H1 (cell line): Measurements from ENCODE around the gene PLEKHA4. TPM values are rescaled to one million over a fixed set of nuclear protein-coding genes. Genes with fewer than 3 reads are reported as not detected.

ENCODE experiments used
- CTCF ChIA-PET: fragments of 300-600 bp; sonication (Branson Sonifier 250); formaldehyde crosslinking; loops from one replicate; lab custom pipeline; 2021; ENCODE audit not compliant: partially characterized antibody; lab: Charles Lee
- POLR2A ChIA-PET: fragments of 300-600 bp; sonication (Branson Sonifier 250); formaldehyde crosslinking; loops from one replicate; lab custom pipeline; 2021; ENCODE audit warnings: inconsistent platforms; ENCODE audit not compliant: partially characterized antibody; lab: Charles Lee
- DNase-seq, 2 experiments: peaks; one replicate each; pipeline versions ENCODE4 v3.0.0 to v3.0.0-alpha.2; 2010 to 2022; ENCODE audit warnings: low spot score in 2 of 2, low read depth in 1 of 2, mixed read lengths in 1 of 2
- FAIRE-seq: peaks from 2 replicates; lab custom pipeline; 2011; peaks lifted over from hg19 to GRCh38; lab: Jason Lieb, UNC
- H2AFZ ChIP-seq: 2 replicates; pipeline ENCODE4 v1.8.1; 2012; ENCODE audit warnings: low read length, inconsistent platforms
- H2AK5ac ChIP-seq: 2 replicates; pipeline ENCODE4 v1.6.1; 2013; ENCODE audit warnings: low read depth, low read length
- H2BK120ac ChIP-seq: replicated peaks from 2 replicates; pipeline ENCODE3; 2013; ENCODE audit warnings: low read depth, low read length, inconsistent platforms
- H2BK12ac ChIP-seq: 2 replicates; pipeline ENCODE4 v1.6.1; 2013; ENCODE audit warnings: low read depth, low read length
- H2BK15ac ChIP-seq: 2 replicates; pipeline ENCODE4 v1.6.1; 2013; ENCODE audit warnings: low read length
- H2BK20ac ChIP-seq: 2 replicates; pipeline ENCODE4 v1.6.1; 2013; ENCODE audit warnings: low read length
- H2BK5ac ChIP-seq: 2 replicates; pipeline ENCODE4 v1.6.1; 2013; ENCODE audit warnings: low read depth, low read length
- H3K14ac ChIP-seq: 2 replicates; pipeline ENCODE4 v1.6.1; 2013; ENCODE audit warnings: inconsistent platforms; ENCODE audit not compliant: insufficient read length
- H3K18ac ChIP-seq: 2 replicates; pipeline ENCODE4 v1.6.1; 2013; ENCODE audit warnings: low read length; ENCODE audit errors: extremely low read depth
- H3K23ac ChIP-seq: 2 replicates; pipeline ENCODE4 v1.6.1; 2013; ENCODE audit warnings: inconsistent platforms; ENCODE audit not compliant: insufficient read length
- H3K23me2 ChIP-seq: 2 replicates; pipeline ENCODE4 v1.6.1; 2013; ENCODE audit warnings: low read depth, low read length
- H3K27ac ChIP-seq: 2 replicates; pipeline ENCODE4 v1.6.1; 2011; ENCODE audit warnings: low read depth, low read length, inconsistent platforms
- H3K27me3 ChIP-seq, 4 experiments: replicated peaks in 1 of 4; 1 replicate in 1 of 4; 2 replicates in 3 of 4; pipeline versions ENCODE4 v1.6.1 to v1.8.1; 2011 to 2013; ENCODE audit warnings: low read length in 3 of 4, mild to moderate bottlenecking in 3 of 4, inconsistent platforms in 2 of 4, mixed read lengths in 2 of 4, moderate library complexity in 1 of 4; ENCODE audit not compliant: control insufficient read depth in 3 of 4, insufficient read depth in 3 of 4; ENCODE audit errors: extremely low read depth in 1 of 4
- H3K36me3 ChIP-seq, 4 experiments: 2 replicates each; pipeline versions ENCODE4 v1.6.1 to v1.8.1; 2011 to 2013; ENCODE audit warnings: mild to moderate bottlenecking in 4 of 4, low read length in 3 of 4, moderate library complexity in 2 of 4, control low read depth in 1 of 4, inconsistent platforms in 1 of 4; ENCODE audit not compliant: insufficient read depth in 4 of 4, control insufficient read depth in 2 of 4
- H3K4ac ChIP-seq: replicated peaks from 2 replicates; pipeline ENCODE3; 2013; ENCODE audit warnings: low read length, low read depth, mixed read lengths, inconsistent platforms; ENCODE audit not compliant: insufficient read length
- H3K4me1 ChIP-seq, 4 experiments: replicated peaks in 1 of 4; 1 replicate in 1 of 4; 2 replicates in 3 of 4; pipeline versions ENCODE4 v1.6.1 to v1.8.1; 2011 to 2013; ENCODE audit warnings: low read length in 3 of 4, inconsistent platforms in 2 of 4, mixed read lengths in 1 of 4; ENCODE audit not compliant: insufficient read depth in 4 of 4, control insufficient read depth in 3 of 4
- H3K4me2 ChIP-seq, 2 experiments: 2 replicates each; pipeline versions ENCODE4 v1.6.1 to v1.8.1; 2011 to 2013; ENCODE audit warnings: low read depth in 2 of 2, low read length in 2 of 2, control low read depth in 1 of 2, inconsistent platforms in 1 of 2, mild to moderate bottlenecking in 1 of 2; ENCODE audit not compliant: insufficient read depth in 1 of 2
- H3K4me3 ChIP-seq, 4 experiments: fragments of 200-600, 300-600 bp in 1 of 4; sonication (generic), shearing (Covaris generic), sonication (Bioruptor Twin) in 1 of 4; 2 replicates each; pipeline versions ENCODE4 v1.5.1 to v1.8.1; 2011 to 2016; ENCODE audit warnings: low read length in 4 of 4, low read depth in 3 of 4, control low read depth in 2 of 4, inconsistent platforms in 2 of 4, mild to moderate bottlenecking in 2 of 4, mixed read lengths in 1 of 4, moderate library complexity in 1 of 4; ENCODE audit not compliant: insufficient read depth in 2 of 4; ENCODE audit errors: extremely low read depth in 1 of 4
- H3K56ac ChIP-seq: replicated peaks from 2 replicates; pipeline ENCODE3; 2013; ENCODE audit warnings: low read depth, mild to moderate bottlenecking, mixed read lengths, low read length, inconsistent platforms; ENCODE audit not compliant: insufficient read length
- H3K79me1 ChIP-seq: 2 replicates; pipeline ENCODE4 v1.6.1; 2013; ENCODE audit warnings: low read depth, low read length, control low read depth
- H3K79me2 ChIP-seq, 2 experiments: 2 replicates each; pipeline versions ENCODE4 v1.6.1 to v1.8.1; 2012 to 2013; ENCODE audit warnings: low read length in 2 of 2, mild to moderate bottlenecking in 2 of 2, inconsistent platforms in 1 of 2; ENCODE audit not compliant: insufficient read depth in 2 of 2, control insufficient read depth in 1 of 2
- H3K9ac ChIP-seq, 4 experiments: replicated peaks in 1 of 4; 1 replicate in 1 of 4; 2 replicates in 3 of 4; pipeline versions ENCODE4 v1.6.1 to v1.8.1; 2011 to 2013; ENCODE audit warnings: low read depth in 3 of 4, low read length in 3 of 4, control low read depth in 2 of 4, mild to moderate bottlenecking in 2 of 4, moderate library complexity in 2 of 4, inconsistent platforms in 1 of 4; ENCODE audit errors: extremely low read depth in 1 of 4
- H3K9me3 ChIP-seq, 2 experiments: 2 replicates each; pipeline versions ENCODE4 v1.6.1 to v1.8.1; 2012 to 2013; ENCODE audit warnings: mild to moderate bottlenecking in 2 of 2, moderate library complexity in 2 of 2, control low read depth in 1 of 2, inconsistent platforms in 1 of 2, low read depth in 1 of 2, low read length in 1 of 2, mixed read lengths in 1 of 2; ENCODE audit not compliant: insufficient read depth in 2 of 2
- H4K20me1 ChIP-seq, 2 experiments: replicated peaks in 1 of 2; 2 replicates each; pipeline versions ENCODE3 to v1.8.1; 2011 to 2013; ENCODE audit warnings: inconsistent platforms in 2 of 2, low read length in 2 of 2, mild to moderate bottlenecking in 1 of 2; ENCODE audit not compliant: insufficient read depth in 2 of 2, control insufficient read depth in 1 of 2
- H4K5ac ChIP-seq: 2 replicates; pipeline ENCODE4 v1.6.1; 2013; ENCODE audit warnings: low read length, low read depth, mixed read lengths, inconsistent platforms; ENCODE audit not compliant: insufficient read length
- H4K8ac ChIP-seq: 2 replicates; pipeline ENCODE4 v1.8.0; 2013; ENCODE audit warnings: mild to moderate bottlenecking, moderate library complexity, low read length, inconsistent platforms; ENCODE audit not compliant: insufficient read depth; ENCODE audit errors: extremely low read depth
- H4K91ac ChIP-seq: replicated peaks from 2 replicates; pipeline ENCODE3; 2013; ENCODE audit warnings: low read length, mixed read lengths, inconsistent platforms; ENCODE audit not compliant: insufficient read length
- ASH2L ChIP-seq: fragments of 200-600, 300-600 bp; sonication (generic); IDR thresholded peaks from one replicate; pipeline ENCODE4 v1.7.1; 2017; ENCODE audit warnings: low read length
- BCL11A ChIP-seq, 2 experiments: IDR thresholded peaks; one replicate each; pipeline ENCODE4 v1.6.1; 2011; ENCODE audit warnings: low read depth in 2 of 2, low read length in 2 of 2, mild to moderate bottlenecking in 2 of 2
- CBX8 ChIP-seq: fragments of 300-800, 300-1000 bp; sonication (generic); IDR thresholded peaks from 2 replicates; pipeline ENCODE4 v1.7.1; 2016; ENCODE audit warnings: low read depth, low read length, borderline replicate concordance
- HDAC2 ChIP-seq, 2 experiments: fragments of 300-600 bp in 1 of 2; sonication (generic) in 1 of 2; IDR thresholded peaks; 2 replicates each; pipeline ENCODE4 v1.6.1; 2011 to 2012; ENCODE audit warnings: low read depth in 2 of 2, low read length in 2 of 2, mild to moderate bottlenecking in 2 of 2, moderate library complexity in 2 of 2, borderline replicate concordance in 1 of 2, inconsistent platforms in 1 of 2
- JUND ChIP-seq: IDR thresholded peaks from 2 replicates; pipeline ENCODE4 v1.6.1; 2011; ENCODE audit warnings: mild to moderate bottlenecking, improper control_type of control experiment, low read length
- MAFK ChIP-seq: IDR thresholded peaks from 2 replicates; pipeline ENCODE4 v1.6.1; 2012; ENCODE audit warnings: low read depth, mild to moderate bottlenecking, improper control_type of control experiment, low read length
- POLR2A ChIP-seq, 2 experiments: IDR thresholded peaks; 1 replicate in 1 of 2; 2 replicates in 1 of 2; pipeline ENCODE4 v1.6.1; 2011; ENCODE audit warnings: low read depth in 2 of 2, low read length in 2 of 2, mild to moderate bottlenecking in 2 of 2; ENCODE audit errors: control extremely low read depth in 1 of 2
- POU5F1 ChIP-seq: IDR thresholded peaks from 2 replicates; pipeline ENCODE4 v1.6.1; 2011; ENCODE audit warnings: low read depth, mild to moderate bottlenecking, low read length, moderate library complexity
- RBBP5 ChIP-seq: IDR thresholded peaks from 2 replicates; pipeline ENCODE4 v1.7.1; 2012; ENCODE audit warnings: low read depth, mild to moderate bottlenecking, inconsistent platforms, low read length, moderate library complexity, borderline replicate concordance
- SIRT6 ChIP-seq: IDR thresholded peaks from one replicate; pipeline ENCODE4 v1.7.1; 2012; ENCODE audit warnings: low read length, inconsistent platforms
- YY1 ChIP-seq: IDR thresholded peaks from 2 replicates; pipeline ENCODE4 v1.6.1; 2011; ENCODE audit warnings: low read depth, mild to moderate bottlenecking, low read length
- WGBS, 2 experiments: shearing (Covaris generic) in 1 of 2; methylation state at CpG; one replicate each; pipeline versions ENCODE4 v1.1.6 to v1.1.7; 2013 to 2015; ENCODE audit warnings: low lambda C conversion rate in 2 of 2, mixed read lengths in 2 of 2, inconsistent platforms in 1 of 2, low coverage in 1 of 2, missing lambda C conversion rate in 1 of 2; ENCODE audit not compliant: insufficient replicate concordance in 2 of 2, insufficient coverage in 1 of 2, insufficient read length in 1 of 2; ENCODE audit errors: extremely low coverage in 1 of 2, missing lambda C conversion rate in 1 of 2; 5-methylcytosine and 5-hydroxymethylcytosine counted together
- polyA plus RNA-seq, 7 experiments: library from polyadenylated mRNA; depleted of rRNA in 3 of 7; stranded (reverse) in 5 of 7; unstranded in 2 of 7; fragments of >200 nt in 5 of 7; fragments of 200-250 nt in 2 of 7; gene quantifications; 1 replicate in 5 of 7; 2 replicates in 1 of 7; 4 replicates in 1 of 7; pipeline versions ENCODE4 v1.2.1 to v1.2.3, GENCODE V29; 2011 to 2013; ENCODE audit warnings: missing spikeins in 2 of 7, mixed read lengths in 2 of 7
- total RNA-seq: library from RNA; stranded (reverse); fragmentation: NEBNext Ultra II Directional; extraction: Animal tissue kit (Norgen Biotek cat#: 25700); gene quantifications from 2 replicates; pipeline ENCODE4 v1.2.1, GENCODE V29; 2021
- TF ChIP-seq, protein P1 (sequence below): IDR thresholded peaks from 2 replicates; pipeline ENCODE4 v1.6.1; 2011; ENCODE audit warnings: low read length, improper control_type of control experiment

The PLEKHA4 gene
- total and polyA plus RNA-seq, 2 of the 8 experiments (the other 6 are each of a cell fraction or from before 2014, with no cell fraction given), result 8.2 to 18.0 TPM

DNA sequence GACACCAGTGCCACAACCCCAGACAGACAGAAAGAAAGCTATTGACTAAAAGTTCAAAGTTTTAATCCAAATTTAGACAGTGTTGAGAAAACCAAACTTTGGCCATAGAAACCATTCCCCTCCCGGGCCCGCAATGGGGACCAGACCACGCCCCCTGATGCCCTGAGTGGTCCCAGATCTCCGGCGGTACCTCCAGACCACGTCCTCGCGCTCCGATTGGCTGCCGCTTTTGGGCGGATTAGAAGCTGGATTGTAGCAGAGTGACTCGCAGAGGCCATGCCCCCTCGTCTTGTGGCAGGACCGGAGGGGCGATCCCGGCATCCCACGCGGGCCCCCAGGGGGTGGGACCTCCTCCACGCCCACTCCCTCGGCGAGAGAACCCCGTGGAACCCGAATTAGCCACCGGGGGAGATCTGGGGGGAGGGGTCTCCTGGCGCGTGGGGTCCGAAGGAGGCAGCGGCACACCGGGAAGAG lies 31.3 kb downstream of the PLEKHA4 start:
- no peak overlapping the region for H3K14ac ChIP-seq
- H2BK5ac ChIP-seq, result no peak overlapping the region; the same call in 1 of the 2 replicates
- H3K36me3 ChIP-seq, result peaks cover 0 to 7% (median 3%) of the 10 kb centered on the region in 4 experiments; a peak in 6 of 8 replicates
- DNase-seq (peak; percentile 74 to 94), FAIRE-seq (no peak)
- peaks cover 0 to 2% (median 0%) of the 10 kb centered on the region in 4 experiments; a peak in 2 of 7 replicates for H3K4me1 ChIP-seq
- no peak overlapping the region for H2AK5ac ChIP-seq
- peak overlapping the region; percentile 42 to 70 (median 53) for H3K4me3 ChIP-seq
- peak overlapping the region; percentile 95 for H4K5ac ChIP-seq
- ChIA-PET POLR2A (interaction anchor here (0.7 to 2.5 kb wide), 13 partner anchors 13 to 191 kb away, joined by 3 to 15 read pairs (median 3); partner anchors contain the start of genes CA11 and PPP1R15A), CTCF (interaction anchor here (0.6 to 3.3 kb wide), 10 partner anchors 10 to 163 kb away, joined by 3 to 25 read pairs (median 5); no protein-coding TSS in a partner anchor)
- H3K23me2 ChIP-seq, result peaks cover 11% of the 10 kb centered on the region; the same call in 1 of the 2 replicates
- 4% methylated on average over 27 of the region's 29 CpGs; no CpG with 5 or more reads in 1 of the 2 experiments for WGBS, 2 experiments
- H4K20me1 ChIP-seq, result no peaks in the 10 kb centered on the region
- no peaks in the 10 kb centered on the region for H3K79me1 ChIP-seq
- no peak overlapping the region for H4K91ac ChIP-seq
- H2BK12ac ChIP-seq, result no peak overlapping the region
- no peak overlapping the region for H3K4ac ChIP-seq
- H3K9me3 ChIP-seq, result no peaks in the 10 kb centered on the region
- H3K18ac ChIP-seq, result no peak overlapping the region
- H2BK20ac ChIP-seq, result no peak overlapping the region
- H2BK15ac ChIP-seq, result no peak overlapping the region; the same call in 1 of the 2 replicates
- H2AFZ ChIP-seq, result no peak overlapping the region
- H3K9ac ChIP-seq, result peak overlapping the region in 2 of 4 experiments; percentile 26 to 40; a peak in 5 of 7 replicates
- H2BK120ac ChIP-seq, result no peak overlapping the region
- peak overlapping the region; percentile 50 to 81 for H3K4me2 ChIP-seq
- H3K27me3 ChIP-seq, result no peaks in the 10 kb centered on the region
- H3K56ac ChIP-seq, result peak overlapping the region; percentile 89
- H3K23ac ChIP-seq, result no peak overlapping the region
- H3K79me2 ChIP-seq, result no peaks in the 10 kb centered on the region
- H4K8ac ChIP-seq, result peak overlapping the region; percentile 93; the same call in 1 of the 2 replicates
- peak overlapping the region; percentile 56; the same call in 1 of the 2 replicates for H3K27ac ChIP-seq
- TF ChIP-seq, protein P1, sequence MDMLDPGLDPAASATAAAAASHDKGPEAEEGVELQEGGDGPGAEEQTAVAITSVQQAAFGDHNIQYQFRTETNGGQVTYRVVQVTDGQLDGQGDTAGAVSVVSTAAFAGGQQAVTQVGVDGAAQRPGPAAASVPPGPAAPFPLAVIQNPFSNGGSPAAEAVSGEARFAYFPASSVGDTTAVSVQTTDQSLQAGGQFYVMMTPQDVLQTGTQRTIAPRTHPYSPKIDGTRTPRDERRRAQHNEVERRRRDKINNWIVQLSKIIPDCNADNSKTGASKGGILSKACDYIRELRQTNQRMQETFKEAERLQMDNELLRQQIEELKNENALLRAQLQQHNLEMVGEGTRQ, result no peak
- TF ChIP-seq YY1 (0 out of 2 replicates have a peak, but pooled peaks have one; percentile 26), HDAC2 (IDR thresholded peaks at IDR 0.05; ENCODE audit: borderline replicate concordance in 1 of 2, low read depth in 2 of 2, low read length in 2 of 2) (peak; percentile 36 to 72; a peak in 3 of 4 replicates), POLR2A (IDR thresholded peaks at IDR 0.05; ENCODE audit: control extremely low read depth in 1 of 2, low read depth in 2 of 2, low read length in 2 of 2) (0 out of 3 replicates have a peak, but pooled peaks of 1 of the 2 experiments have one; percentile 32), CBX8 (no peak), MAFK (no peak), BCL11A (IDR thresholded peaks at IDR 0.05; ENCODE audit: low read depth in 2 of 2, low read length in 2 of 2) (no peak), JUND (no peak), POU5F1 (no peak), SIRT6 (no peak), RBBP5 (no peak), ASH2L (peak; percentile 50)
